HG03097 (cell line): ENCODE measurements around the gene PPP1CC.
"Not testable (repeated sequence)": the region's sequence is repeated elsewhere in the genome, so short reads cannot be mapped to it uniquely, and the experiment has no call there.

Source experiments
- ATAC-seq: cut with Tn5 transposase; IDR thresholded peaks from one replicate; pipeline ENCODE4 v1.9.1; 2021; ENCODE audit not compliant: unreplicated experiment, low FRiP score

Gene PPP1CC

DNA sequence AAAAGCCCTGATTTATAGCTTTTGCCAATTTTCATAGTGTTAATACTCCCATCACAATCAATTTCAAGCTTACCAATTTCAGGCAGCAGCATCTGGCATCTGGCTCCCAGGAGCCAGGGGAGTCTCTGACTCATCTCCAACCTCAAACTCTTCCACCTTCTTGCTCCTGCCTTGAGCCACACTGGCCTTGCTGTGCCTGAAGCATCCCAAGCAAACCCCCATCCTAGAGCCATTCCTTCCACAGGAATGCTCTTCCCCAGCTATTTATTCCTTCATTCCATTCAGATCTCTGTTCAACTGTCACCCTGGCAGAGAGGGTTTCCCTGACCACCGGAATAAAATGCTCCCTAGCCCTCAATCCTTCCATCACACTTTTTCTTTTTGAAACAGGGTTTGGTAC is 13.9 kb upstream of the PPP1CC start:
- ATAC-seq, result no peak

- no peak for ATAC-seq
These were observed 11.6 kb upstream of the PPP1CC start for GRCh38 chr12:110754101-110754793.

GRCh38 chr12:110750784-110751461 is 8.2 kb upstream of the PPP1CC start:
- no peak for ATAC-seq

DNA sequence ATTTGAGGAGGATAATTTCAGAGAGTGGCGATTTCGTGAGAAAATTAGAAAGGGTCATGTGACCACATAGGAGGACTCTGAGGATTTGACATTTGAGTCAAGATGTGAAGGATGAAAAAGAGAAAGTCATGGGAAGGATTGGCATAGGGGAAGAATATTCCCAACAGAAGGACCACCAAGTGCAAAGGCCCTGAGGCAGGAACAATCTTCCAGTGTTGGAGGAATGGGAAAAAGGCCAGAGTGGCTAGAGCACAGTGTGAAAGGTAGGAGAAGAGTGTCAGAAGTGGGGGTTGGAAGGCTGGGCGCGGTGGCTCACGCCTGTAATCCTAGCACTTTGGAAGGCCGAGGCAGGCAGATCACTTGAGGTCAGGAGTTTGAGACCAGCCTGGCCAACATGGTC is 3.9 kb upstream of the PPP1CC start:
- no peak for ATAC-seq

DNA sequence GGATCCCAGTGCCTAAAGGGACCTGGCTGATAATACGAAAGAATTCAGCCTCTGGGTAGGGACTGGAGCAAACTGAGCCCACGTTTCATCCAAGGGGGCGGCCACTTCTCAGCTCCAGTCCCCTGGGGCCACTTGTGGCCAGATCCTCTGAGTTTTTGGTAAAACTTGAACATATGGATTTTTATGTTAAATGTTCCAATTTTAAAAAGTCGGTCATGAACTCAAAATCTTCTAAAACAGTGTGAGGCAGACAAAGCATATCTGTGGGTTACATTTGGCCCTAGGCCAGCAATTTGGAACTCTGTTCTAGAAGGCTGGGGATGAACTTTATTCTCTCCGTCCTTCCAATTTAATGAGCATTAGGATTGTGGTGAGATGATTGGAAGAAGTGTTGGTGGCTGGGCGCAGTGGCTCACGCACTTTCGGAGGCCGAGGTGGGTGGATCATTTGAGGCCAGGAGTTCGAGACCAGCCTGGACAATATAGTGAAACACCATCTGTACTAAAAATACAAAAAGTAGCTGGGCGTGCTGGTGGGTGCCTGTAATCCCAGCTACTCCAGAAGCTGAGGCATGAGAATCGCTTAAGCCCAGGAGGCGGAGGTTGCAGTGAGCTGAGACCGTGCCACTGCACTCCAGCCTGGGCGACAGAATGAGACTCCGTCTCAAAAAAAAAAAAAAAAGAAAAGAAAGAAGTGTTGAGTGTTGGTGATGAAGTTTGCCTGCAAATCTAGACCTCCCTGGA is 3.0 kb upstream of the PPP1CC start:
- ATAC-seq, result no peak

GRCh38 chr12:110744601-110745264 is 2.0 kb upstream of the PPP1CC start:
- ATAC-seq, result no peak

DNA sequence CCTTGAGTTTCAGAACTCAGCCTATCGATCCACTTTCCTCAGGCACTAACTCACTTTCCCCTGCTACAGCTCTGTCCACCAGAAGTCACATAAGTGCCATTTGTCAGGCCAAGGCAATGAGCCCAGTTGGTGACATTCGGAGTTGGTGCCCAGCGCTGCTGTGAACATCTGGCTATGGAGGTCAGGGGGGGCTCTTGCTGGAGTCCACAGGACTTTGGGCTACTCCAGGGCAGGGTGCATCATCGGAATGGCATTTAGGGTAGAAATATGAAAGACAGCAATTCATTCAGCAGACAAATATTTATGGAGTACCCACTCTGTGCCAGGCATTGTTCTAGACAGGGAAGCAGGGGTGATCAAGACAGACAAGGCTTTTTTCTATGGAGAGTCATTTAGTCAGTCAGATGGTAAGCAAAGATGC is 1.5 kb upstream of the PPP1CC start:
- no peak for ATAC-seq

DNA sequence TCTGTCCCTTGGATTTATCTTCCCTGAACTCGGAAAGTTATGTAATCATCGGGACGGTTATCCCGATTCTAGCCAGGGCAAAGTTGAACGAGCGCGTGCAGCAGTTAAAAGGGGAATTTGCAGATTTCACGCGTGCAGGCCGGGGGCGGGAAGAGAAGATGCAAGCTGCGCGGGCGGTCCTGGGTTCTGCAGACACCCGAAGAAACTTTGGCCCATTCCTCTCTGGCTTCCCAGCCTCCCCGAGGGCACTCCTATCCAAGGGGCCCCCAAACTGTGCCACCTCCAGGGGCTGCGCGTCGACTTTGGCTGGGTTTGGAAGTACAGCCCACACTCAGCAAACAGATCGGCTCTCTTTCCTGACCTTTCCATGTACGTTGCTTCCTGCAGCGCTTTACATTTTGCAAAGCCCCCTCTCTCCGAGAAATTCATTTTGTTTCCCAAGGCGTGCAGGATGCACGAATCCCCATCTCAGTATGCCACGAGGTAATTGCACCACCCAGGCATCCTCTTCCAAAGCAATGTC is 941 bp upstream of the PPP1CC start:
- no peak for ATAC-seq

- ATAC-seq, result peak; percentile 12
These were observed 484 bp downstream of the PPP1CC start for GRCh38 chr12:110742096-110742717.

DNA sequence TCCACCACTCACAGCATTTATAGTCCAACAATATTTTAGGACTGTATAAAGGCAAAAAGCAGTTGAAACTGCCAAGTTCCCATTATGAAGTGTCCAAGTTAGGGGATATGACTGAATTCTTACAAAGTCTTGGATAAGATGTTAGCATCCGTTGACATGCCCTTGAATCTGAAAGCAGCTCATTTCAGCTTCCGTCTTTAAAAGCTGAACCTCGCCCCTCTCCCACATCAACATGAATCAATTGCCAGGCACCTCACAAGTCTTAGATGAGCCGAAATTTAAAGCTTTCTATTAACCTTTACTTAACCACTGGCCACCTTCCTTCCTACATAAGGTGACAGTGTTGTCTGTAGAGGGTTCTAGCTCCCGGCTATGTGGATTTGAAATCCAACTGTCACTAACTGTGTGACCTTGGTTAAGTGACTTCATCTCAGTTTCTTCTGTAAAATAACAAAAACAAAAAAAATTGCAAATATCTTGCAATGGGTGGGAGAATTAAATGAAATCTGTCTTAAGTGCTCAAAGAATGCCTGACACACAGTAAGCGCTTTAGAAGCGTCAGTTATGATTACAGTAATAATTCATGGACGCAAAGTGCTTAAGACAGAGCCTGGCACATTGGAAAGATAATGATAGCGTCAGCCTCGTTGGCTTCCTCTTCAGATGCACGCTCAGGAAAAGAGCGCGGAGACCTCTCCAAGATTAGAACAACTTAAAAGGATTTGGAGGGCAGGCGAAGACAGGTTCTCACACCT is 1.2 kb downstream of the PPP1CC start:
- no peak for ATAC-seq

- ATAC-seq, result no peak
These were observed 2.8 kb downstream of the PPP1CC start for GRCh38 chr12:110739894-110740293.

GRCh38 chr12:110739488-110739887 is 3.2 kb downstream of the PPP1CC start:
- ATAC-seq, result no peak

DNA sequence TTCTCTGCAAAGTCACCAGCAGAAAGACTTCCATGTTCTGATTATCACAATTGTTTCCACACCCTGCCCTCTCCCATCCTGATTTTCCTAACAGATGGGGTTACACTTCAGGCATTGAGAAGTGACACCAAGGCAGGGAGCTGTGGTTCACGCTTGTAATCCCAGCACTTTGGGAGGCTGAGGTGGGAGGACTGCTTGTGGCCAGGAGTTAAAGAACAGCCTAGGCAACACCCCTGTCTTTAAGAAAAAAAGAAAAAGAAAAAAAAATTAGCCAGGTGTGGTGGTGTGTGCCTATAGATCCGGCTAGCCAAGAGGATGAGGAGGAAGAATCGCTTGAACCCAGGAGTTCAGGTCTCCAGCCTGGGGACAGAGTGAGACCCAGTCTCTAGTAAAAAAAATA is 5.2 kb downstream of the PPP1CC start:
- no peak for ATAC-seq

DNA sequence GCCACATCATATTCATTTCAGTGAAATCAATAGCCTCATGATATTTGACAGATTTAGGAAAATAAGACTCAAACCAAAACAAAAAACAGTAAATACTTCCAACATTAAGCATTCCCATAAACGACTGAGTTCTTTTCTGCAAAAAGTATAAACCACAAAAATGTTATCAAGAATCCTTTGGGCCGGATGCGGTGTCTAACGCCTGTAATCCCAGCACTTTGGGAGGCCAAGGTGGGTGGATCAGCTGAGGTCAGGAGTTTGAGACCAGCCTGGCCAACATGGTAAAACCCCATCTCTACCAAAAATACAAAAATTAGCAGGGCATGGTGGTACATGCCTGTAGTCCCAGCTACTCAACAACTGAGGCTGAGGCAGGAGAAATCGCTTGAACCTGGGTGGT is 5.7 kb downstream of the PPP1CC start:
- ATAC-seq, result not testable (repeated sequence)

- no peak for ATAC-seq
These were observed 8.8 kb downstream of the PPP1CC start for GRCh38 chr12:110733900-110734299.

DNA sequence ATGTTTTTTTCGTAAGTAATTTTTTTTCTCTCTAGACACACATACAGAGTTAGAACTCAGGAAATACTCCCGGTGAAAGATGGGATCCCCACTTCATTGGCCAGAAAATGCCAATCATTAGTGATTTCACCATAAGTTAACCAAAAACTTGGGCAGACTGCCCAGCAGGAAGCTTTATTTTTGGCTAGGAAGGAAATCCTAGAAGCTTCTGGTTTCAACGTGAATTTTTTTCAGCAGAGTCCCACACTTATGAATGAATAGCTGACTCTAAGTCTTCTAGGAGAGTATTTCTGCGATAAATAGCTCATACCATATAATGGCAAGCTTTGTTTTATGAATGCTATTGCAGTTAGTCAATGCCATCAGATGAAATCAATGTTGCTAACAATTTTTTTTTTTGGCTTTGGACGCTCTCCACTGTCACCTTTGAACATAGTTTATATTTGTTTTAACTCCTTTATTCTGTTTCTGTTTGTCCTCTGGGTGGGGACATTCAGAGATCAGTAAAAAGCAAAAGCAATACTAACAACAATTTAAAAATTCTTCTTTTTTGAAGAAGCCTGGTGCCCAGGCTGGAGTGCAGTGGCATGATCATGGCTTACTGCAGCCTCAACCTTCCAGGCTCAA is 9.5 kb downstream of the PPP1CC start:
- no peak for ATAC-seq

- no peak for ATAC-seq
These were observed 10.1 kb downstream of the PPP1CC start for GRCh38 chr12:110732572-110732971.

DNA sequence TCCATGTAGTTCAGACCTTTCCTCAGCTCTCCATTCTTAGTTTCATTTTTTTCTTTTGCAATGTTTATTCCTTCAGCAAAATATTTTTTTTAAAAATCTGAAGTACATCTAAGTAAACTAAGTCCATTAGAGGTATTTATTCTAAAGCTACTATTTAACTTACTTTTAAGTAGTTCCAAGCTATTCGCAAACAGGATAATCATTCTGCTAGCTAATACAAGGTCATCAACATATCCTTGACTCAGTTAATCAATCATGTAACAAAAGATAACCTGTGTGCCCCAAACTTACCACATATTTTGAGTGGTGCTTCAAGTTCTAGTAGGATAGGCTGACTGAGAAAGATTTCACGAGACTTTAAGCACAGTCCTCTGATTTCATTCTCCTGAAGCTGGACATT is 11.2 kb downstream of the PPP1CC start:
- ATAC-seq, result no peak

- no peak for ATAC-seq
These were observed 14.1 kb downstream of the PPP1CC start for GRCh38 chr12:110728628-110729027.
